Ishikawa (cell line): ENCODE results near the gene ACTL7A.

ENCODE experiments used
- CEBPB ChIP-seq: IDR thresholded peaks from 2 replicates; pipeline ENCODE4 v1.6.1; 2012
- CREB1 ChIP-seq: IDR thresholded peaks from 2 replicates; pipeline ENCODE4 v1.6.1; 2012; ENCODE audit warnings: low read depth
- EGR1 ChIP-seq: IDR thresholded peaks from 2 replicates; pipeline ENCODE4 v1.6.1; 2012
- EP300 ChIP-seq: IDR thresholded peaks from 2 replicates; pipeline ENCODE4 v1.6.1; 2012; ENCODE audit warnings: borderline replicate concordance
- FOXM1 ChIP-seq: IDR thresholded peaks from 2 replicates; pipeline ENCODE4 v1.6.1; 2012; ENCODE audit warnings: low read depth, borderline replicate concordance
- MAX ChIP-seq: IDR thresholded peaks from 2 replicates; pipeline ENCODE4 v1.6.1; 2012
- NFIC ChIP-seq: IDR thresholded peaks from 2 replicates; pipeline ENCODE4 v1.6.1; 2012
- RAD21 ChIP-seq: IDR thresholded peaks from 2 replicates; pipeline ENCODE4 v1.6.1; 2012; ENCODE audit warnings: low read depth
- TAF1 ChIP-seq: IDR thresholded peaks from 2 replicates; pipeline ENCODE4 v1.6.1; 2012; ENCODE audit warnings: low read depth, mild to moderate bottlenecking
- TCF12 ChIP-seq: IDR thresholded peaks from 2 replicates; pipeline ENCODE4 v1.6.1; 2012; ENCODE audit warnings: low read depth
- TEAD4 ChIP-seq: IDR thresholded peaks from 2 replicates; pipeline ENCODE4 v1.6.1; 2012
- USF1 ChIP-seq: IDR thresholded peaks from 2 replicates; pipeline ENCODE4 v1.6.1; 2012
- YY1 ChIP-seq: IDR thresholded peaks from 2 replicates; pipeline ENCODE4 v1.6.1; 2012; ENCODE audit warnings: low read depth
- ZBTB7A ChIP-seq: IDR thresholded peaks from 2 replicates; pipeline ENCODE4 v1.6.1; 2012; ENCODE audit warnings: low read depth
- TF ChIP-seq, protein P1 (sequence below): IDR thresholded peaks from 2 replicates; pipeline ENCODE4 v1.6.1; 2012; ENCODE audit warnings: low read depth, mild to moderate bottlenecking

The ACTL7A gene

GRCh38 chr9:108864446-108864845, 2.4 kb downstream of the ACTL7A start:
- TF ChIP-seq EGR1, result no peak
- no peak for TF ChIP-seq FOXM1
- no peak for TF ChIP-seq TCF12
- no peak for TF ChIP-seq ZBTB7A
- no peak for TF ChIP-seq RAD21
- no peak for TF ChIP-seq TEAD4
- TF ChIP-seq, protein P1, sequence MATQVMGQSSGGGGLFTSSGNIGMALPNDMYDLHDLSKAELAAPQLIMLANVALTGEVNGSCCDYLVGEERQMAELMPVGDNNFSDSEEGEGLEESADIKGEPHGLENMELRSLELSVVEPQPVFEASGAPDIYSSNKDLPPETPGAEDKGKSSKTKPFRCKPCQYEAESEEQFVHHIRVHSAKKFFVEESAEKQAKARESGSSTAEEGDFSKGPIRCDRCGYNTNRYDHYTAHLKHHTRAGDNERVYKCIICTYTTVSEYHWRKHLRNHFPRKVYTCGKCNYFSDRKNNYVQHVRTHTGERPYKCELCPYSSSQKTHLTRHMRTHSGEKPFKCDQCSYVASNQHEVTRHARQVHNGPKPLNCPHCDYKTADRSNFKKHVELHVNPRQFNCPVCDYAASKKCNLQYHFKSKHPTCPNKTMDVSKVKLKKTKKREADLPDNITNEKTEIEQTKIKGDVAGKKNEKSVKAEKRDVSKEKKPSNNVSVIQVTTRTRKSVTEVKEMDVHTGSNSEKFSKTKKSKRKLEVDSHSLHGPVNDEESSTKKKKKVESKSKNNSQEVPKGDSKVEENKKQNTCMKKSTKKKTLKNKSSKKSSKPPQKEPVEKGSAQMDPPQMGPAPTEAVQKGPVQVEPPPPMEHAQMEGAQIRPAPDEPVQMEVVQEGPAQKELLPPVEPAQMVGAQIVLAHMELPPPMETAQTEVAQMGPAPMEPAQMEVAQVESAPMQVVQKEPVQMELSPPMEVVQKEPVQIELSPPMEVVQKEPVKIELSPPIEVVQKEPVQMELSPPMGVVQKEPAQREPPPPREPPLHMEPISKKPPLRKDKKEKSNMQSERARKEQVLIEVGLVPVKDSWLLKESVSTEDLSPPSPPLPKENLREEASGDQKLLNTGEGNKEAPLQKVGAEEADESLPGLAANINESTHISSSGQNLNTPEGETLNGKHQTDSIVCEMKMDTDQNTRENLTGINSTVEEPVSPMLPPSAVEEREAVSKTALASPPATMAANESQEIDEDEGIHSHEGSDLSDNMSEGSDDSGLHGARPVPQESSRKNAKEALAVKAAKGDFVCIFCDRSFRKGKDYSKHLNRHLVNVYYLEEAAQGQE, result no peak

GRCh38 chr9:108865037-108865436, 3.0 kb downstream of the ACTL7A start:
- TF ChIP-seq TAF1 (no peak), ZBTB7A (no peak), EGR1 (no peak)

GRCh38 chr9:108866001-108866420, 3.9 kb downstream of the ACTL7A start:
- TF ChIP-seq TAF1, result no peak
- TF ChIP-seq ZBTB7A, result no peak
- TF ChIP-seq RAD21, result no peak
- no peak for TF ChIP-seq CREB1
- TF ChIP-seq CEBPB, result no peak
- TF ChIP-seq YY1, result no peak
- no peak for TF ChIP-seq NFIC
- TF ChIP-seq EP300, result no peak
- no peak for TF ChIP-seq MAX
- TF ChIP-seq EGR1, result no peak
- no peak for TF ChIP-seq TEAD4
- TF ChIP-seq FOXM1, result no peak
- TF ChIP-seq, protein P1, result no peak
- no peak for TF ChIP-seq USF1
- no peak for TF ChIP-seq TCF12

GRCh38 chr9:108867116-108867515, 5.0 kb downstream of the ACTL7A start:
- TF ChIP-seq EP300 (no peak), FOXM1 (no peak), TCF12 (no peak), TAF1 (no peak), EGR1 (no peak), MAX (no peak), ZBTB7A (no peak)

DNA sequence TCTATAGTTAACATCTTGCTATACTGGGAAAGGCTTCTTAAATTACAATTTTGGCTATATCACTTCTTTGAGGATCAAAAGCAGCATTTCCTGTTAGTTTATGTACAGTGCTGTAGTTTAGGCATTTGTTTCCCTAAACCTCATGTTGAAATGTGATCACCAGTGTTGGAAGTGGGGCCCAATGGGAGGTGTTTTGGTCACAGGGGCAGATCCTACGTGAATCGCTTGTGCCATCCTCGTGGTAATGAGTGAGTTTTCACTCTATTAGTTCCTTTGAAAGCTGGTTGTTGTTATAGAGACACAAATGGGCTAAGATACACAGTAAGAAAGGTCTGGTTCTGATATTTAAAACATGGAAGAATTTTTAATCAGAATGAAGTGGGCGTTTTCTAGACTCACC, 5.8 kb downstream of the ACTL7A start:
- TF ChIP-seq EP300 (no peak), TEAD4 (no peak), CREB1 (no peak), TCF12 (no peak), RAD21 (no peak), YY1 (no peak)

- TF ChIP-seq MAX, result 0 out of 2 replicates have a peak, but pooled peaks have one; percentile 34
- no peak for TF ChIP-seq NFIC
- TF ChIP-seq TEAD4, result peak; percentile 16; the same call in 1 of the 2 replicates
- peak; percentile 54 for TF ChIP-seq USF1
Measured at GRCh38 chr9:108869092-108869725, 7.1 kb downstream of the ACTL7A start.
